Activated naive CD4-positive, alpha-beta T cell treated with anti-CD3 and anti-CD28 coated beads, Interleukin-2, amount 50 U/mL, for 24 hours (primary cell): Measurements from ENCODE around the gene VTCN1.
A peak's percentile ranks its signal among the peaks of the same experiment; 100 is the strongest.
"Not testable (repeated sequence)": the region's sequence is repeated elsewhere in the genome, so short reads cannot be mapped to it uniquely, and the experiment has no call there.

Source experiments
- H3K27ac Mint-ChIP-seq: one replicate; pipeline ENCODE4 v1.8.0; 2021; ENCODE audit warnings: mild to moderate bottlenecking, mixed read lengths
- H3K27me3 Mint-ChIP-seq: one replicate; pipeline ENCODE4 v1.8.0; 2021; ENCODE audit warnings: mixed read lengths
- H3K36me3 Mint-ChIP-seq: one replicate; pipeline ENCODE4 v1.8.0; 2021; ENCODE audit warnings: mixed read lengths
- H3K4me1 Mint-ChIP-seq: one replicate; pipeline ENCODE4 v1.8.0; 2021; ENCODE audit warnings: mixed read lengths
- H3K4me3 Mint-ChIP-seq: one replicate; pipeline ENCODE4 v1.8.0; 2021; ENCODE audit warnings: mild to moderate bottlenecking, mixed read lengths
- H3K9me3 Mint-ChIP-seq: one replicate; pipeline ENCODE4 v1.8.0; 2021; ENCODE audit warnings: mixed read lengths

Gene VTCN1

GRCh38 chr1:117151305-117151704 is 59.4 kb downstream of the VTCN1 start:
- H3K4me3 Mint-ChIP-seq, H3K36me3 Mint-ChIP-seq, H3K4me1 Mint-ChIP-seq, H3K27me3 Mint-ChIP-seq, H3K27ac Mint-ChIP-seq, H3K9me3 Mint-ChIP-seq: not testable (repeated sequence)

DNA sequence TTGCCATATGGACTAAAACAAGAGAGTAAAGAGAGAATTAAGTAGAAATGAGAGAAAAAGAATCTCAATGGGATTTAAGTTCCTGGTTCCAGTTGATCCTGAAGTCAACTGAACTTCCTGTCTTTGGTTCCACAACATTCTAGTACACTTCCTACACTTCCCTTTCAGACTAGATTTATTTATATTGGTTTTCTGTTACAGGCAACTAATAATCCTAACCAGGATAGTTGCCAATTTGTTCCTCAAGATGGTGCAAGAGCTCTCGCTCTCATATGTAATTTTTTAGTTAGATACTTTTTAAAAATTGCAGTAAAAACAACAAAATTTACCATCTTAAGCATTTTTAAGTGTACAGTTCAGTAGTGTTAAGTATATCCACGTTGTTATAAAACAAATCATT is 60.4 kb downstream of the VTCN1 start:
- no peak overlapping the region for H3K4me3 Mint-ChIP-seq
- no peaks in the 10 kb centered on the region for H3K36me3 Mint-ChIP-seq
- no peak overlapping the region for H3K27ac Mint-ChIP-seq
- H3K27me3 Mint-ChIP-seq, result no peaks in the 10 kb centered on the region
- H3K4me1 Mint-ChIP-seq, result no peaks in the 10 kb centered on the region
- H3K9me3 Mint-ChIP-seq, result no peaks in the 10 kb centered on the region

GRCh38 chr1:117147856-117148588 is 62.7 kb downstream of the VTCN1 start:
- Mint-ChIP-seq H3K36me3 (no peaks in the 10 kb centered on the region), H3K9me3 (no peaks in the 10 kb centered on the region), H3K4me1 (no peaks in the 10 kb centered on the region), H3K27ac (no peak overlapping the region), H3K4me3 (no peak overlapping the region), H3K27me3 (no peaks in the 10 kb centered on the region)

- Mint-ChIP-seq H3K4me3 (no peak overlapping the region), H3K9me3 (no peaks in the 10 kb centered on the region), H3K36me3 (no peaks in the 10 kb centered on the region), H3K27ac (no peak overlapping the region), H3K27me3 (no peaks in the 10 kb centered on the region), H3K4me1 (no peaks in the 10 kb centered on the region)
These were observed 63.3 kb downstream of the VTCN1 start for GRCh38 chr1:117147341-117147831.

GRCh38 chr1:117146575-117147340 is 64.0 kb downstream of the VTCN1 start:
- H3K27ac Mint-ChIP-seq, result no peak overlapping the region
- H3K27me3 Mint-ChIP-seq, result no peaks in the 10 kb centered on the region
- no peaks in the 10 kb centered on the region for H3K4me1 Mint-ChIP-seq
- H3K9me3 Mint-ChIP-seq, result no peaks in the 10 kb centered on the region
- H3K4me3 Mint-ChIP-seq, result no peak overlapping the region
- no peaks in the 10 kb centered on the region for H3K36me3 Mint-ChIP-seq

- no peak overlapping the region for H3K4me3 Mint-ChIP-seq
- no peak overlapping the region for H3K27ac Mint-ChIP-seq
- no peaks in the 10 kb centered on the region for H3K27me3 Mint-ChIP-seq
- no peaks in the 10 kb centered on the region for H3K4me1 Mint-ChIP-seq
- no peaks in the 10 kb centered on the region for H3K9me3 Mint-ChIP-seq
- no peaks in the 10 kb centered on the region for H3K36me3 Mint-ChIP-seq
These were observed 64.7 kb downstream of the VTCN1 start for GRCh38 chr1:117146072-117146471.

DNA sequence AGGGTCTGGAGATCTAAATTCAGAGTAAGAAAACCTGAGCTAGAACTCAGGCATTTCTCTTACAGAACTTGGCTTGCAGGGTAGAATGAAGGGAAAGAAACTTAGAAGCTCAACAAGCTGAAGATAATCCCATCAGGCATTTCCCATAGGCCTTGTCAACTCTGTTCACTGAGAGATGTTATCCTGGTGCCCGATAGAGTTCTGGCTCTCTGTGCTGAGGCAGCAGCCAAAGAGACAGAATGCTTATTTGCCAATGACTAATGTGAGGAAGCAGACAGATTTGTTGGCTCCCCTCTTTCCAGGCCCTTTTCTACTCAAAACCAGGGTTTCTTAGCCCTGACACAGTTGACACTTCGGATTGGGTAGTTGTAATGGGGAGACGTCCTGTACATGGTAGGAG is 66.9 kb downstream of the VTCN1 start:
- H3K4me3 Mint-ChIP-seq, result no peak overlapping the region
- H3K27ac Mint-ChIP-seq, result no peak overlapping the region
- H3K27me3 Mint-ChIP-seq, result no peaks in the 10 kb centered on the region

GRCh38 chr1:117143172-117143571 is 67.6 kb downstream of the VTCN1 start:
- H3K9me3 Mint-ChIP-seq, result no peaks in the 10 kb centered on the region

More for the DNA sequence above, 66.9 kb downstream of the VTCN1 start:
- H3K9me3 Mint-ChIP-seq, result no peaks in the 10 kb centered on the region
- no peaks in the 10 kb centered on the region for H3K4me1 Mint-ChIP-seq
- H3K36me3 Mint-ChIP-seq, result no peaks in the 10 kb centered on the region

GRCh38 chr1:117142200-117142599 is 68.5 kb downstream of the VTCN1 start:
- Mint-ChIP-seq H3K27ac (no peak overlapping the region), H3K4me3 (no peak overlapping the region), H3K36me3 (no peaks in the 10 kb centered on the region), H3K9me3 (no peaks in the 10 kb centered on the region), H3K4me1 (no peaks in the 10 kb centered on the region), H3K27me3 (no peaks in the 10 kb centered on the region)

More at GRCh38 chr1:117143172-117143571, 67.6 kb downstream of the VTCN1 start:
- no peaks in the 10 kb centered on the region for H3K27me3 Mint-ChIP-seq
- H3K4me3 Mint-ChIP-seq, result no peak overlapping the region
- H3K4me1 Mint-ChIP-seq, result no peaks in the 10 kb centered on the region
- no peak overlapping the region for H3K27ac Mint-ChIP-seq
- H3K36me3 Mint-ChIP-seq, result no peaks in the 10 kb centered on the region

- Mint-ChIP-seq H3K36me3 (no peaks in the 10 kb centered on the region), H3K4me1 (no peaks in the 10 kb centered on the region), H3K27me3 (peaks cover 3% of the 10 kb centered on the region), H3K4me3 (no peak overlapping the region), H3K27ac (peak overlapping the region; percentile 31), H3K9me3 (no peaks in the 10 kb centered on the region)
These were observed 72.2 kb downstream of the VTCN1 start for GRCh38 chr1:117138561-117138960.

- no peak overlapping the region for H3K4me3 Mint-ChIP-seq
- no peaks in the 10 kb centered on the region for H3K4me1 Mint-ChIP-seq
- no peaks in the 10 kb centered on the region for H3K36me3 Mint-ChIP-seq
- peaks cover 6% of the 10 kb centered on the region for H3K27me3 Mint-ChIP-seq
- no peaks in the 10 kb centered on the region for H3K9me3 Mint-ChIP-seq
- peak overlapping the region; percentile 31 for H3K27ac Mint-ChIP-seq
These were observed 72.6 kb downstream of the VTCN1 start for GRCh38 chr1:117138106-117138505.

GRCh38 chr1:117137281-117137855 is 73.4 kb downstream of the VTCN1 start:
- no peaks in the 10 kb centered on the region for H3K36me3 Mint-ChIP-seq
- H3K9me3 Mint-ChIP-seq, result no peaks in the 10 kb centered on the region
- H3K27me3 Mint-ChIP-seq, result peaks cover 6% of the 10 kb centered on the region
- H3K4me1 Mint-ChIP-seq, result no peaks in the 10 kb centered on the region
- no peak overlapping the region for H3K27ac Mint-ChIP-seq
- H3K4me3 Mint-ChIP-seq, result no peak overlapping the region

GRCh38 chr1:117136749-117137148 is 74.0 kb downstream of the VTCN1 start:
- H3K36me3 Mint-ChIP-seq, result no peaks in the 10 kb centered on the region
- H3K4me3 Mint-ChIP-seq, result no peak overlapping the region

GRCh38 chr1:117135329-117135728 is 75.4 kb downstream of the VTCN1 start:
- Mint-ChIP-seq H3K27ac (no peak overlapping the region), H3K27me3 (peaks cover 6% of the 10 kb centered on the region), H3K4me1 (no peaks in the 10 kb centered on the region), H3K36me3 (no peaks in the 10 kb centered on the region), H3K4me3 (no peak overlapping the region), H3K9me3 (no peaks in the 10 kb centered on the region)

More at GRCh38 chr1:117136749-117137148, 74.0 kb downstream of the VTCN1 start:
- no peaks in the 10 kb centered on the region for H3K9me3 Mint-ChIP-seq
- peaks cover 6% of the 10 kb centered on the region for H3K27me3 Mint-ChIP-seq
- no peak overlapping the region for H3K27ac Mint-ChIP-seq
- no peaks in the 10 kb centered on the region for H3K4me1 Mint-ChIP-seq

GRCh38 chr1:117130526-117130925 is 80.2 kb downstream of the VTCN1 start:
- Mint-ChIP-seq H3K27ac (no peak overlapping the region), H3K36me3 (no peaks in the 10 kb centered on the region), H3K9me3 (no peaks in the 10 kb centered on the region), H3K27me3 (peaks cover 12% of the 10 kb centered on the region), H3K4me1 (peaks cover 4% of the 10 kb centered on the region), H3K4me3 (no peak overlapping the region)
